A673 (cell line): ENCODE measurements around the gene VPS37B.

Experiments
- CTCF ChIP-seq: fragments of 300-800, 200-600 bp; sonication (generic); conservative IDR thresholded peaks from 2 replicates; pipeline ENCODE4 v1.5.1; 2017; ENCODE audit warnings: low read depth, mild to moderate bottlenecking, antibody characterized with exemption, low read length, moderate library complexity, mixed read lengths
- EZH2 ChIP-seq: fragments of 200-600 bp; sonication (generic); IDR thresholded peaks from 2 replicates; pipeline ENCODE4 v1.6.1; 2017; ENCODE audit warnings: borderline replicate concordance, low read depth, mild to moderate bottlenecking, mixed read lengths, antibody characterized with exemption, low read length; ENCODE audit not compliant: poor library complexity, severe bottlenecking

- no peak for TF ChIP-seq EZH2
- TF ChIP-seq CTCF = no peak
Observed at GRCh38 chr12:122819209-122819785, 76.6 kb downstream of the VPS37B start.
